CD4-positive, alpha-beta memory T cell (primary cell): ENCODE data around the gene ARID1B. TPM values are rescaled to one million over a fixed set of nuclear protein-coding genes. Genes with fewer than 3 reads are reported as not detected.

ENCODE experiments used
- CTCF ChIA-PET: fragments of 350-600 bp; sonication (Branson Sonifier 250); formaldehyde crosslinking; loops from one replicate; lab custom pipeline; 2021; ENCODE audit warnings: inconsistent platforms; ENCODE audit not compliant: partially characterized antibody; lab: Charles Lee
- POLR2A ChIA-PET: fragments of 350-600 bp; sonication (Branson Sonifier 250); formaldehyde crosslinking; loops from one replicate; lab custom pipeline; 2021; ENCODE audit not compliant: partially characterized antibody; lab: Charles Lee
- DNase-seq, 5 donors: peaks; one replicate each; pipeline versions ENCODE4 v3.0.0 to v3.0.0-alpha.2; 2020 to 2022; ENCODE audit warnings: mixed read lengths in 1 of 5
- H3K27ac ChIP-seq: one replicate; pipeline ENCODE4 v1.7.0; 2013; ENCODE audit warnings: low read depth, low read length
- H3K27me3 ChIP-seq: 2 replicates; pipeline ENCODE4 v1.7.0; 2013; ENCODE audit warnings: mild to moderate bottlenecking, low read length, moderate library complexity; ENCODE audit not compliant: insufficient read depth
- H3K36me3 ChIP-seq: 2 replicates; pipeline ENCODE4 v1.7.0; 2013; ENCODE audit warnings: mild to moderate bottlenecking, low read length, moderate library complexity; ENCODE audit not compliant: insufficient read depth
- H3K4me1 ChIP-seq: 2 replicates; pipeline ENCODE4 v1.7.0; 2013; ENCODE audit warnings: mild to moderate bottlenecking, low read length, moderate library complexity; ENCODE audit not compliant: insufficient read depth
- H3K4me3 ChIP-seq, 2 donors: one replicate each; pipeline ENCODE4 v1.7.0; 2013; ENCODE audit warnings: low read length in 2 of 2, mild to moderate bottlenecking in 1 of 2
- H3K9me3 ChIP-seq, 2 donors: one replicate each; pipeline ENCODE4 v1.7.0; 2013; ENCODE audit warnings: low read length in 2 of 2, control low read depth in 1 of 2; ENCODE audit not compliant: control insufficient read depth in 1 of 2
- H3K27ac Mint-ChIP-seq, 7 donors: one replicate each; pipeline ENCODE4 v1.8.0; 2020 to 2021; ENCODE audit warnings: mixed read lengths in 7 of 7, mild to moderate bottlenecking in 6 of 7, inconsistent platforms in 3 of 7, moderate library complexity in 3 of 7
- H3K27me3 Mint-ChIP-seq, 2 donors: one replicate each; pipeline ENCODE4 v1.8.0; 2020 to 2021; ENCODE audit warnings: mixed read lengths in 2 of 2
- H3K36me3 Mint-ChIP-seq, 2 donors: one replicate each; pipeline ENCODE4 v1.8.0; 2020 to 2021; ENCODE audit warnings: mixed read lengths in 2 of 2, inconsistent platforms in 1 of 2, mild to moderate bottlenecking in 1 of 2
- H3K4me1 Mint-ChIP-seq, 4 donors: one replicate each; pipeline ENCODE4 v1.8.0; 2020 to 2021; ENCODE audit warnings: mixed read lengths in 4 of 4, mild to moderate bottlenecking in 1 of 4
- H3K4me3 Mint-ChIP-seq, 8 donors: one replicate each; pipeline ENCODE4 v1.8.0; 2020 to 2021; ENCODE audit warnings: mixed read lengths in 8 of 8, mild to moderate bottlenecking in 7 of 8, moderate library complexity in 6 of 8, inconsistent platforms in 3 of 8
- H3K9me3 Mint-ChIP-seq, 8 donors: one replicate each; pipeline ENCODE4 v1.8.0; 2020 to 2021; ENCODE audit warnings: mixed read lengths in 8 of 8, mild to moderate bottlenecking in 5 of 8, inconsistent platforms in 3 of 8, moderate library complexity in 1 of 8
- intact Hi-C: fragments of 100-400 bp; cut with micrococcal nuclease; formaldehyde crosslinking; loops from one replicate; pipeline ENCODE4 v1.15.1; 2023
- polyA plus RNA-seq, 2 donors: library from polyadenylated mRNA; unstranded; fragments of 300-500 nt; fragmentation: Illumina TruSeq; gene quantifications; one replicate each; pipeline ENCODE4 v1.2.3, GENCODE V29; 2021
- total RNA-seq, 2 experiments: library from RNA; stranded (reverse); gene quantifications; one replicate each; pipeline ENCODE4 v1.2.3, GENCODE V29; 2021

ARID1B gene
- total and polyA plus RNA-seq, 4 experiments from 2014 or later = 5.4 to 131 (median 72.4) TPM

GRCh38 chr6:156954191-156954590, 177.0 kb downstream of the ARID1B start:
- ChIA-PET POLR2A (interaction anchor here (2.6 kb wide), 1 partner anchor 10 kb away, joined by 7 read pairs; no protein-coding TSS in a partner anchor), CTCF (interaction anchor here (3.7 kb wide), 1 partner anchor 11 kb away, joined by 13 read pairs; no protein-coding TSS in a partner anchor)
- Mint-ChIP-seq H3K4me1 (peaks cover 49 to 83% (median 69%) of the 10 kb centered on the region in 4 donors), H3K27me3 (no peaks in the 10 kb centered on the region), H3K4me3 (no peak overlapping the region), H3K9me3 (no peaks in the 10 kb centered on the region), H3K27ac (no peak overlapping the region), H3K36me3 (peaks cover 0 to 3% of the 10 kb centered on the region in 2 donors)
- no peak for DNase-seq
- no peak overlapping the region for H3K4me3 ChIP-seq
- intact Hi-C loops = no loop called here
- no peaks in the 10 kb centered on the region for H3K9me3 ChIP-seq
- no peaks in the 10 kb centered on the region for H3K36me3 ChIP-seq
- peaks cover 52% of the 10 kb centered on the region for H3K4me1 ChIP-seq
- H3K27me3 ChIP-seq = no peaks in the 10 kb centered on the region
- H3K27ac ChIP-seq = no peak overlapping the region

GRCh38 chr6:156954816-156955215, 177.6 kb downstream of the ARID1B start:
- Mint-ChIP-seq H3K27me3 (no peaks in the 10 kb centered on the region), H3K4me3 (peak overlapping the region in 1 of 8 donors; percentile 31), H3K4me1 (peaks cover 47 to 85% (median 68%) of the 10 kb centered on the region in 4 donors), H3K9me3 (no peaks in the 10 kb centered on the region), H3K36me3 (peaks cover 0 to 3% of the 10 kb centered on the region in 2 donors), H3K27ac (peak overlapping the region in 4 of 7 donors; percentile 28 to 90 (median 64))
- Histone ChIP-seq H3K9me3 (no peaks in the 10 kb centered on the region), H3K4me3 (no peak overlapping the region), H3K36me3 (no peaks in the 10 kb centered on the region), H3K27ac (no peak overlapping the region), H3K27me3 (no peaks in the 10 kb centered on the region), H3K4me1 (peaks cover 51% of the 10 kb centered on the region)
- intact Hi-C loops = no loop called here
- DNase-seq = no peak
- ChIA-PET POLR2A (interaction anchor here (2.6 kb wide), 1 partner anchor 10 kb away, joined by 7 read pairs; no protein-coding TSS in a partner anchor), CTCF (interaction anchor here (3.7 kb wide), 1 partner anchor 11 kb away, joined by 13 read pairs; no protein-coding TSS in a partner anchor)

GRCh38 chr6:156955494-156956183, 178.5 kb downstream of the ARID1B start:
- H3K36me3 ChIP-seq = no peaks in the 10 kb centered on the region
- CTCF ChIA-PET = no interaction called here
- peaks cover 45 to 80% (median 64%) of the 10 kb centered on the region in 4 donors for H3K4me1 Mint-ChIP-seq
- H3K9me3 Mint-ChIP-seq = no peaks in the 10 kb centered on the region
- H3K27ac ChIP-seq = peak overlapping the region; percentile 9
- DNase-seq = no peak
- H3K27me3 Mint-ChIP-seq = no peaks in the 10 kb centered on the region
- no peaks in the 10 kb centered on the region for H3K27me3 ChIP-seq
- H3K4me3 Mint-ChIP-seq = no peak overlapping the region
- H3K4me1 ChIP-seq = peaks cover 48% of the 10 kb centered on the region
- no peak overlapping the region for H3K4me3 ChIP-seq
- H3K27ac Mint-ChIP-seq = peak overlapping the region in 4 of 7 donors; percentile 28 to 60 (median 34)
- intact Hi-C loops = no loop called here
- no peaks in the 10 kb centered on the region for H3K9me3 ChIP-seq
- POLR2A ChIA-PET = interaction anchor here (2.6 kb wide), 1 partner anchor 9 kb away, joined by 7 read pairs; no protein-coding TSS in a partner anchor
- H3K36me3 Mint-ChIP-seq = peaks cover 0 to 3% of the 10 kb centered on the region in 2 donors

- H3K4me1 ChIP-seq = peaks cover 48% of the 10 kb centered on the region
- CTCF ChIA-PET = no interaction called here
Measured at GRCh38 chr6:156956286-156956685, 179.1 kb downstream of the ARID1B start.

GRCh38 chr6:156957931-156958547, 180.9 kb downstream of the ARID1B start:
- ChIA-PET POLR2A (no interaction called here), CTCF (no interaction called here)
- Mint-ChIP-seq H3K36me3 (peaks cover 0 to 3% of the 10 kb centered on the region in 2 donors), H3K4me3 (peak overlapping the region in 2 of 8 donors; percentile 4), H3K27me3 (no peaks in the 10 kb centered on the region), H3K27ac (peak overlapping the region in 3 of 7 donors; percentile 2 to 13 (median 8)), H3K4me1 (peaks cover 44 to 82% (median 60%) of the 10 kb centered on the region in 4 donors), H3K9me3 (no peaks in the 10 kb centered on the region)
- peaks cover 39% of the 10 kb centered on the region for H3K4me1 ChIP-seq
- DNase-seq = no peak
- no peak overlapping the region for H3K4me3 ChIP-seq
- no peaks in the 10 kb centered on the region for H3K36me3 ChIP-seq
- H3K27ac ChIP-seq = no peak overlapping the region
- H3K9me3 ChIP-seq = no peaks in the 10 kb centered on the region
- intact Hi-C loops = no loop called here
- no peaks in the 10 kb centered on the region for H3K27me3 ChIP-seq

More at GRCh38 chr6:156956286-156956685, 179.1 kb downstream of the ARID1B start:
- no peak overlapping the region for H3K4me3 ChIP-seq
- H3K27ac Mint-ChIP-seq = peak overlapping the region in 1 of 7 donors; percentile 18
- no peak overlapping the region for H3K27ac ChIP-seq
- H3K4me3 Mint-ChIP-seq = no peak overlapping the region
- DNase-seq = no peak
- no peaks in the 10 kb centered on the region for H3K27me3 ChIP-seq
- no peaks in the 10 kb centered on the region for H3K9me3 Mint-ChIP-seq
- no peaks in the 10 kb centered on the region for H3K36me3 ChIP-seq
- POLR2A ChIA-PET = no interaction called here
- H3K36me3 Mint-ChIP-seq = peaks cover 0 to 3% of the 10 kb centered on the region in 2 donors
- no peaks in the 10 kb centered on the region for H3K9me3 ChIP-seq
- H3K4me1 Mint-ChIP-seq = peaks cover 45 to 84% (median 65%) of the 10 kb centered on the region in 4 donors
- H3K27me3 Mint-ChIP-seq = no peaks in the 10 kb centered on the region
- intact Hi-C loops = no loop called here

GRCh38 chr6:156960525-156960924, 183.3 kb downstream of the ARID1B start:
- peaks cover 0 to 2% (median 0%) of the 10 kb centered on the region in 8 donors for H3K9me3 Mint-ChIP-seq
- H3K27me3 ChIP-seq = no peaks in the 10 kb centered on the region
- CTCF ChIA-PET = no interaction called here
- H3K36me3 ChIP-seq = no peaks in the 10 kb centered on the region
- H3K4me3 Mint-ChIP-seq = no peak overlapping the region
- H3K4me1 ChIP-seq = peaks cover 34% of the 10 kb centered on the region
- H3K36me3 Mint-ChIP-seq = peaks cover 0 to 3% of the 10 kb centered on the region in 2 donors
- no peak overlapping the region for H3K27ac ChIP-seq
- H3K4me3 ChIP-seq = no peak overlapping the region
- POLR2A ChIA-PET = no interaction called here
- H3K4me1 Mint-ChIP-seq = peaks cover 38 to 77% (median 53%) of the 10 kb centered on the region in 4 donors
- peak overlapping the region in 1 of 7 donors; percentile 19 for H3K27ac Mint-ChIP-seq
- DNase-seq = no peak
- H3K9me3 ChIP-seq = no peaks in the 10 kb centered on the region
- no peaks in the 10 kb centered on the region for H3K27me3 Mint-ChIP-seq
- intact Hi-C loops = no loop called here

GRCh38 chr6:156961282-156961892, 184.2 kb downstream of the ARID1B start:
- peaks cover 0 to 2% (median 0%) of the 10 kb centered on the region in 8 donors for H3K9me3 Mint-ChIP-seq
- H3K36me3 Mint-ChIP-seq = peaks cover 0 to 3% of the 10 kb centered on the region in 2 donors
- H3K27me3 Mint-ChIP-seq = no peaks in the 10 kb centered on the region
- Histone ChIP-seq H3K4me1 (peaks cover 26% of the 10 kb centered on the region), H3K27ac (no peak overlapping the region), H3K36me3 (no peaks in the 10 kb centered on the region), H3K27me3 (no peaks in the 10 kb centered on the region), H3K9me3 (no peaks in the 10 kb centered on the region), H3K4me3 (no peak overlapping the region)
- H3K4me3 Mint-ChIP-seq = no peak overlapping the region
- peaks cover 35 to 68% (median 47%) of the 10 kb centered on the region in 4 donors for H3K4me1 Mint-ChIP-seq
- POLR2A ChIA-PET = no interaction called here
- CTCF ChIA-PET = no interaction called here
- intact Hi-C loops = no loop called here
- H3K27ac Mint-ChIP-seq = no peak overlapping the region
- no peak for DNase-seq
